Measurements from ENCODE around the gene ZIC4.

ZIC4 gene

DNA sequence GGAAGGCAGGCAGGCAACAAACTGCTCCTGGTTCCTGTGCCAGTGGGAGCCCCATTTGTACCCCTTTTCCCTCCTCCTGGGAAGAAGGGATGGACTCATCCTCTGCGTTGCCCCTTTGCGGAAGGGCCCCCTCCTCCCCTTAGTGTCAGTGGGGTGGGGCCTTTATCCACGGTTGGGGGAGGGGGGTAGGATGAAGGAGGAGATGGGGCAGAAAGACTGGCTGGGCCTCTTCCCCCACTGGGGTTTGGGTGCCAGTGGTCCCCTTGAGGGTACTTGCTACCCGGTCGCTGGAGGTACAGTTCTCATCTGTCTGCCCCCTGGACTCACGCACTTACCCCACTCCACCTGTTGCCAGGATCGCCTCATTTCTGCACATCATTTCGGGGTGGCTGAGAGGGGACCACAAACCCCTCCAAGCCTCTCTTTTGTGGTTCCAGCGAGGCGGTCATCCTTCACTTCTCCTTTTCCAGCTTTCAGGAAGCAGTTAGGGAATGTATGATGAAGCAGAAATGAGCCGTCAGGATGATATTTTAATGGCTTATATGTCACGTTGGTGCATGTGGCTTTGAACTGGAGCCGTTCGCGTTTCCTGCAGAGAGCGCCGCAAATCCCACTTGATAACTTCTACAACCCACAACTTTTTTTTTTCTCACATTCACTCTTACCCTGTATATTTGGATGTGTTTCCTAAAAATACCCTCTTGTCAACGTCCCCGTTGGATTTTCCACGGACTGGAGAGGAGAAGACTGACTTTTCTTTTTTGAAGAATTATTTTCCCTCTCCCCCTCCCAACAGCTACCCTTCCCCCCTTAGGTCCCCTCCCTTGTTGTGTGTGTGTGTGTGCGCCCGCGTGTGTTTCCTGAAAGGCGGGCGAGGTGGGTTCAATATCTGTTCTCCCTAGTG lies at the start of gene ZIC4:
Gene ZIC4 (minus strand): TSS at position 516 of the 904 bp plus-strand sequence. CDS start 3,746 bp downstream, outside the sequence.
- no peak for DNase-seq

DNA sequence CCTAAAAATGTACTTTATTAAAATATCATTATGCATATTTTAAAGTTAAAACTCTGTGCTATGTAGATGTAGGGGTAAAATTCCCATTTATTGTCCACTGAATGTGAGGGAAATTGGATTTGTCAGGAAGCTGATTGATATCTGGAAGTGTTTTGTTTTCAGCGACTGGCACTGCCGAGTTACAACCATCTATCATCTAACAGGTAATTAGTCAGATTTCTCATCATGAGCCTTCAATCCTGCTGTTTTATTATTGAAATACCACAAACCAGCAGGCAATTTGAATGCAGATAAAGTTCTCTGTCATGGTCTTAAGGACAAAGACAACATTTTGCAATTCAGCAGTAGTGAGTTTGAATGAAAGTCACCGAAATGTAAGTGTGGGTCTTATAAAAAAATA lies 43.3 kb upstream of the ZIC4 start:
- peak in 1 of 2 experiments; percentile 40 for DNase-seq

DNA sequence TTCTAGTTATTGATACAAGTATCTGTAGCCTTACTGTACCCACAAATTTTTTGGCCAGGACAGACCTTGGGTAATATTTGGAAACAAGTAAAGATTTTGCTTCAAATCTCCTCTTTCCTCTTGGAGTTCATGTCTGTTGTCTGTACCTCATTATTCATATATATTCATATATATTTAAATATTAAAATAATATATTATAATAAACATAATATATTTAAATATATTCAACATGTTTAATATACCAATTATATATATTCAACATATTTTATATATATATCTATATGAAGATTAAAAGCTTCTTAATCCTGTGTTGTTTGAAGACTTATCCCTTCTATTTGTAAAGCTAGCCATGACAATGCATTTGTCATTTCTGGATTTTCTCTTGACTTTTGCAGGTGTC lies 40.9 kb upstream of the ZIC4 start:
- no peak for DNase-seq

DNA sequence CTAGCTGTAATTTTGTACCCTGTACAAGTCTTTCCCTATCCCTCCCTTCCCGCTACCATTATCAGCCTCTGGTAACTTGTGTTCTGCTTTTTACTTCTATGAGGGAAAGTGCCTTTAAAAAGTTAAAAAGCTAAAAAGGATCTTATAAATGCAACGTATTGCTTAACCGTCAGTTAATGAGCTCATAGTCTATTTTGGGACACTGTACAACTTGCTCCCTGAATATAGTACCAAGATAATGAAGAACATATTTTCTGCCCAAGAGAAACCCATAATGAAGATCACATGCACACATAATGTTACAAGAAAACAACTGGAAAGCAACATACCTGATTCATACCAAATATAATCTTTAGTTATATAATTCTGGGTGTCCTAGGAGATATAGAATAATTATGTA lies 25.4 kb upstream of the ZIC4 start:
- no peak for DNase-seq

DNA sequence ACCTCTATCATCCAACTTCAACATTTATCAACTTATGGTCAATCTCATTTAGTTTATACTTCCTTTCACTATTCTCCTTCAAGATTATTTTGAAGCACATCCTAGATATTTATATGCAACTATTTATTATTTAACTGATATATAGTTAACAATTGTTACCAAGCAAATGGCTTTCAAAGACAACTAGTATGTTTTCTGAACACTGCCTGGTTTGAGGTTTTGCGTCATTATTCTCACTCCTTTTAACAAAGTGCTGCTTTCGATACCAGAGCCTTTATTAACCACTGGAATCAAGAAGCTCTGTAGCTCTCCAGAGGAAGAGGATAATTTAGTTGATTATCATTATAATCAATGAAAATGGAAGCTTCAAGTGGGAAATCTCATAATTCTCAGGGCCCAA lies 22.4 kb upstream of the ZIC4 start:
- no peak for DNase-seq

DNA sequence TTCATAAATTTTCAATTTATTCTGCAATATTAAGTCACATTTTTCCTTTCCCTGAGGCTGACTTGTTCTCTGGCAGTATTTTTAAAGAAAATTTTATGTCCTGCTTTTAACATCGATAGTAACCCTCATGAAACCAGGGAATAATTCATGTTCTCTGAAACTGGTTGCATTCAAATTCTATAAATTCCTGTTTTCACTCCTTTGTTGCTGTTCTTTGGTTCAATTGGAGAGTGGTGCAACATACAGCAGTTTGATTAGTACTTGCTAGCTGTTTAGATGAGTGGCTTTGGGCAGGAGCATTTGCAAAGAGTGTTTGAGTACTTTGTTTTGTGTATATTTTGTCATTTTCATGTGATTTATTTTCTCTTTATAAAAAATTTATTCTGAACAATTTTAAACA lies 22.0 kb upstream of the ZIC4 start:
- DNase-seq = no peak

DNA sequence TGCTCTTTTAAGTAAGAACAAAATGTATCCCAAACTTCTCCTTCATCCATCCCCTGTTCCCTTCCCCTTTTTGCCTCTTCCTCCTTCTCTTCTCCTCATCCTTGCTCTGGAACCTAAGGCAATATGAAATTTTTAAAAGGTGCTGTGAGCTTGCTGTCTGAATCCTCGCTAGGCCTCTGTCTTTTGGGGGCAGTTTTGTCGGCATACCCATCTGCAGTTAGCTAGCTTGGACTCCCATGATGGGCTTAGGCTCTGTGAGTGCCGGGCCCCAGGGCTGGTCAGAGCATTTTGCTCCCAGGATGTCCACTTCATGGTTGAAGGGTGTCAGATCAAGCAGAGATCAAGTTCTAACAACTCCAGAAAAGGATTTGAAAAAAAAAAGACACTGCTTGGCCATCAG lies 21.4 kb upstream of the ZIC4 start:
- DNase-seq = no peak

DNA sequence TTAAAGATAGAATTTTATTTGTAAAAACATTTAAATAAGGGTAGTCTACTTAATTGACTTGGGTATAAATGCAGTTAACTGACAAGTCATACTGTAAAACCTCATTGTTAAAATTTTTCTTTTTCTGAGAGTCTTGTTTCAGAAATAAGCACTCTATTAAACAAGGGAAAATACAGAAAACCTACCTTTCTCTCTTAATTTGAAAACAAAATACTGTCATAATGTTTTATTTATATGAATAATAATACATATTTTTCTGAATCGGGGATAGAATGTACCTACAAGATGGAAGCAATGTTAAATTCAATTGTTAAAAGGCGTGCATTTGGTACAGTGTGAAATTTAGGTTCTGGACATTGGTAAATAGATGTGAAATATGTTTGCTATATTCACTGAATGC lies 20.6 kb upstream of the ZIC4 start:
- no peak for DNase-seq

DNA sequence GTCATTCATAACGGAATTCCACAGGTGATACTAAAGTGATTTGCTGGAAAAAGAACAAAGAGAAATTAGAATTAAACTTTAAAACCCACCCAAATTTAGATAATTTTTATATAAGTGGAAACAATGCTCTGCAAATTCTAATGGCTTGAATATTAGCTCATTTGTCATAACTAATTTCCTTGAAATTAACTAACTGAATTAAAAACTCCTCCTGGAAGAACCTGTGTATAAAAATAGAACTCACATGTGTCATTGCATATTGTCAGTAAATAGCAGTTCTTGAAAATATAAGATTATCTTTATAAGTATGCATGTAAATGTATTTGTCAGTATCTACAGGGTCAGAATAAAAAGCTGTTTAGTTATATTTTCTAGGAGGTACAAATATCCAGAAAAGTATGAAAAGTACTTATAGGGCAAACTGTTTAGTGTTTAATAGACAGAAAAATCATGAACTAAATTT lies 19.1 kb upstream of the ZIC4 start:
- DNase-seq = no peak

DNA sequence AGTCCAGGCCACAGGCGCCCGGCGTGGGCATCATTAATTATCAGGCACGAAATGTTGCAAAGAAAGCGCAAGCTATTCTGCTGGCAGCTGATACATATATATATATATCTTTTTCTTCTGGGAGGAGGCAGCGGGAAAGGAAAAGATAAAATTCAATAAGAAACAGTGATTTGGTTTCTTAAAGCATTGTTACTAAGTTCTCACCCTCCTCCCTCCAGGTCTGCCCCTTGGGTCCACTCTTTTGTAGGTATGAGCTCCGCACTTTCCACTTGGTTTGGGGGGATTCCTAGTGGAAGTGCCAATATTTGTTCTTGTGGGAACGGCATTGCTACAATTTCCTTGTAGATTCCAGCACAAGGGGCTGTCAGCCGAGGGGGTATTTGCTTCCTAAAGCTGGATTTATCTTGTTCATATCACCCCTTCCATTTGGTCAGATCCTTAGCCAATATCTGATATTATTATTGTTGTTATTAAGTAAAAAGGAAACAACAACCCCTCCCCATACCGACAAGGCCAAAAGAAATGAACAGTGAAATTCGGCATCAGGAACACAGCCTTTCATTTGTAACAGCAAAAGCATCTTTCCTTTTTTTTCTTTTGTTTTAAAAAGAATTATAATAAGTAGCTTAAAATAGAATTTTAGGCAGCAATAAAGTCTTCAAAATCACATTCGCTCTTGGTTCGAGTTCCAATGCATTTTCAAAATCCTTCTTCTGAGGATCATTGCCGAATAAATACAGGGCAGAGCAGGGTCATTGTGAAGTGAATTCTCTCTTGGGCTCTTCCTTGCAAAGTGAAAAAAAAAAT lies 18.4 kb upstream of the ZIC4 start:
- no peak for DNase-seq

DNA sequence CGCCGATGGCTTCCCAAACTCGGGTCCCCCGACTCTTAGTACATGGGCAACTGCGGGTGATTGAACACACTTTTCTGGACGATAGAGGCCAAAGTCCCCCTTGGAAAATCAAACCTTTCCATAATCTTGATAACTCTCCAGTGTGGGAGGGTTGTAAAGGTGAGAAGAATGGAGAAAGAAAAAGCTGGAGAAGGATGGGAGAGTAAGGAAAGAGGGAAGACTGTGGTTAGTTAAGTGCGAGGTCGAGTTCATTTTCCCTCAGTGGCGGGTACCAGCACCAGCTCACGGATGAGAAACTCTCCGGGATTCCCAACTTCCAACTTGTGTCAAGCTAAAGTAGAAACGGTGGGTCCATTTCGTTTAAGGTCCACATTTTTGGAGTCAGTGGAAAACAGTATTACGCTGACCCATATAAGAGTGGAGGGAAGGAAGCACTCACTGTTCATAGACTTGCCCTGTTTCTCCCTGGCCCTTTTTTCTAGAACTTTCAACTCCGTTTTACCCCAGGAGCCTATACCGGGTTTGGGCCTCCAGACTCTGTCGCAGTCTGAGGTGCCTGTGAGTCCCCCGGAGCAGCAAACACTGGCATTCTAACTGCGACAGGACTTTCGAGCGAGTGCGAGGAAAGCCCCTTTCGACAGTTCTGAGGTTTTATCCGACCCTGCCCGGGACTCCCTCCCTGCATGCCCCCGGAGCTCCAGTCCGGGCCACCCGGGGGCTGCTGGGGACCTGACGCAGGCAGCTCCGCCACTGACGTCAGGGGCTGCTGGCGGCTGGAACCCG lies 17.6 kb upstream of the ZIC4 start:
- no peak for DNase-seq

DNA sequence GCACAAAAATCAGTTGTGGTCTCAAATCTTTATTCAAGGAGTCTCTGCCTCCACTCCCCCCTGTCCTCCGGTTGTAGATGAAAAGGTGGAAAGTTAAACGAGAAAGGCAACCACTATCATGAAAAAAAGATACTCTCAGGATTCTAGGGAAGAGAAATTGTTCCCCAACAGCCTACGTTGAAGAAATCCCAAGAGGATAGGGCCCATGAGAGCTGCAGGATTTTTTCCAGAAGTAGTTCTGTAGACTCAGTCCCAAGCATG lies 17.1 kb upstream of the ZIC4 start:
- DNase-seq = no peak

DNA sequence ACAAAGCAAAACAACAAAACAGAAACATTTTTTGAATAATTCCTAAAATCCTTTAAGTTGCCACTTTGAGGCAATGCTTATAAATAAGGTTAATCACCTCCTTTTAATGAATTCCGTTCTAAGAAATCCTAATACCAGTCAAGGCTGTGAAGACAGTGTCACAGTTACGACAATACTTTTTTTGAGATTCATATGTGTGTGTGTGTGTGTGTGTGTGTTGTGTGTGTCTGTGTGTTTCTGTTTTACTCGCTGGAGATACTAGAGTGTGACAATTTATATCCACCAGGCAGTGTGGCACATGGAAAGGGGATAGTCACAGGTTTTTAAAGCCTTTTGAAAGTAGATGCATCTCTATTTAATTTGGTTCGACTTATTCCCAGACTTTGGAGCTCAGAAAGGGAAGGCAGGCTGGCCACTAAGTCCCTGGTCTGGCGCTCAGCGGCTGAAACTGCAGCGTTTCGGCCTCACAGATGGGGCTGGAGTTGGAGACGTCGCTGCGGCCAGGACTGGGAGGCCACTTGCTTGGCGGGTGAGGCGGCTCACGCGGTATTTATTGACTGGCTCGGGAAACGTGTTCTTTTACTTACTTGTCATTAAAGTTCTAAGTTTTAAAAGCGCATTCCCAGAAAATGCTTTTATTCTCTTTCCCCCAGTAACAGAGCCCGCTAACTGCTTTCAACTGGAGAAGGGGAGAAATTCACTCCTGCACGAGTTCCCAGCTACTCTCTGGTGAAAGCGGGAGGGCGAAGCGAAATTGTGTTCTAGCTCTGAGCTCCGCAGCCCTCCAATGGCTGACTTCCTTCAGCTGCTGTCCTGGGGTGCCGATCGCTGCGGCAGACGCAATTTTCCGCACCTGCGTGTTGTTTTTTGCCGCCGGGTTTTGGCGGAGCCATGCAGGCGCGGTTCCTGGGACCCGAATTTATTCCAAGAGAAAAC lies 16.5 kb upstream of the ZIC4 start:
- no peak for DNase-seq

DNA sequence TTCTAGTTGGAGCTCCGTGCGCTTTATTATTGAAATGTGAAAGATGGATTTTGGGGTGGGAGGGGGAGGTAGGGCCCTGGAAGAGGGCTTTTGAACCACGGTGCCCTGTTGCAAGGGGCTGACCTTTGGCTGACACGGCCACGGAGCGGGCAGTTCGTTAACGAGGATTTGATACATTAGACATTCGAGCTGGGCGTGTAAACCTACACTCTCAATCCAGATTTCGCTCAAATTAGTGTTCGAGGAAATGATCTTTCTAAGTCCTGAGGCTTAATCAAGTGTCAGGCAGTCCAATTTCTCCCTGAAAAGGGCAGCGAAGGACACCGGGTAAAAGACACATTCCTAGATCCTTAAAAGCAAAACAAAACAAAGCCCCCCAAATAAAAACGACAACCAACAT lies 15.9 kb upstream of the ZIC4 start:
- no peak for DNase-seq

DNA sequence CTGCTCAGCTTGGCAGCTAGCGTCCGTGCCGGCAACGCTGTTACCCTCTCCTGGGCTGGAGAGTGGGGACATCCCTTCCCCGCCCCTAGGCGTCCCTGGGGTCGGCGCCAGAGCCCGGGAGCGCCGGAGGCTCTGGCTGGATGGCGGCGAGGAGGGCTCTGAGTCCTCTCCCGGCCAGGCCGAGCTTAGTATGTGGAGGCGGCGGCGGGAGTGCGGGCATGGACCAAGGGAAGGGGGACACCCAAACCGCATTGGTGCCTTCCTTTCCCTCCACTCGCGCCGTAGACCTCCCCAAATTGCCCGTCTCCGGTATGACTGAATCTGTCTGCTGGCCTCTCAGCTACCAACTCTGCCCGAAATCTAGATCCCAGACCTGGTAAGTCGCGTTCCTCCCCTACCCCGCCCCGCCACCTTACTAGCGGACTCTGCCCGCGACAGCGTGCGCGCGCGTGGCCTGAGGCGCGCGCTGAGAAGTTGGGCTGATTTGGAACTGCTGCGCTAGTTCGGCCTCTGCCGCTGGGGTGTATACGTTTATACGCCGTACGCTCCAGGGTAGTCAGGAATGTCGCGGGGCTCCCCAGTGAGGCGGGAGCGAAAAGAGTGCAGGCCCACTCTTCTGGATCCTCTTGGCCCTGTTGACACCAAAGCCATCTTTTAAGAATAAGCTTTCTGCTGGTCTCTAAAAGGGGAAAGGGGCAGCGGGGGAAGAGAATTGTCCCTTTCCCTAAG lies 15.0 kb upstream of the ZIC4 start:
- DNase-seq = no peak

DNA sequence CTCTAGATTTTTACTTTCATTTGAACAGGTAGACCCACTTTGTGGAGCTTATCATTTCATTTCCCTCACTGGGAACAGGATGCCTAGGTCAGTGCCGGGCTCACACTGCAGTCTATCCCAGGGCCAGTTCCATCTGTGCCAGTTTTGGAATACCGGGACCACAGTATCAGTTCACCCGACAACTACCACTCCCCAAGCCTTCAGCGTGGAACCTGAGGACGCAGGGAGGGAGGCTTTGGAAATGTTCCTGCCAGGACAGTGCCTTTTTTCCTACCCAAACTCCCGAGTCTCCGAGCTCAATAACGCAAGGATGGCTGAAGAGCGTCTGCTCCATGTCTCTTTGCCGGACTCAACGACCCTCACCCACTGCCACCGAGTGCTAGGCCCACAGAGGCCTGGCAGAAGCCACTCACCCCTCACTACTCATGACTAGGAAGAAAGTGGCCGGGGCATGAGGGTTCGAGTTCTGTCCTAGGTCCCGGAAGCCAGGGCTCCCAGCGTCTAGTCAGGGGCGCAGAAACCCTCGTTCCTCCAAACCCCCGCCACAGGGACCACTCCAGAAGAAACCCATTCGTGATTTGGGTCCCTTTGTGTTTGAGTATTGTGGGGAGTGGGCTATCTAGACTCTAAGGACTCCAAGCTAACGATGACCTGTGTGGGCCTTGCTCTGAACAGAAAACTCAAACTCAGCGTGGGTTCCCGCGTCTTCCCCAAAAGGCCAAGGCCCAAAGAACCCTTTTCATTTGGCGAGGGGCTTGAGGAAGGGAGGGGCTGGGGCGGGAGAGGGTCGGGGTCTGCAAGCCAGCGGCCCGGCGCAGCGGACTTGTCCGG lies 14.2 kb upstream of the ZIC4 start:
- DNase-seq = no peak

DNA sequence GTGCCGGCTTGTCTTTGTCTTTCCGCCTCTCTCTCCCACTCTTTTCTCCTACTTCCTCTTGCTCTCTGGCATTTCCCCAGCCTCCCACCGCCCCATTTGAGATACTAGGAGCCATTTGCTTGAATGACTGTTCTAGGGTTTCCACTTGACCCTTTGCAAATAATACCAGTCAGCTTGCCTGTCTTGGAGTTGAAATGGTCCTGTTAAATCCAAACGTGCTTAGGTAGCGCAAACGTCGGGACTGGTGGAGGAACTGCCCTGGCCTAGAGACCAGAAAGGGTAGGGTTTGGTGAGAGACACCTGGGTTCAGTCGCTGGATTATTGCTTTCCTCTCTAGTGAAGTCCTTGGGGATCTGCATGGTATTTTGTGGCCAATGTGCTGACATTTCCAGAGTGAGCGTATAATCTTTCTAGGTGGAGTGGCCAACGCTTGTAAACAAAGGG lies 13.5 kb upstream of the ZIC4 start:
- DNase-seq = no peak

DNA sequence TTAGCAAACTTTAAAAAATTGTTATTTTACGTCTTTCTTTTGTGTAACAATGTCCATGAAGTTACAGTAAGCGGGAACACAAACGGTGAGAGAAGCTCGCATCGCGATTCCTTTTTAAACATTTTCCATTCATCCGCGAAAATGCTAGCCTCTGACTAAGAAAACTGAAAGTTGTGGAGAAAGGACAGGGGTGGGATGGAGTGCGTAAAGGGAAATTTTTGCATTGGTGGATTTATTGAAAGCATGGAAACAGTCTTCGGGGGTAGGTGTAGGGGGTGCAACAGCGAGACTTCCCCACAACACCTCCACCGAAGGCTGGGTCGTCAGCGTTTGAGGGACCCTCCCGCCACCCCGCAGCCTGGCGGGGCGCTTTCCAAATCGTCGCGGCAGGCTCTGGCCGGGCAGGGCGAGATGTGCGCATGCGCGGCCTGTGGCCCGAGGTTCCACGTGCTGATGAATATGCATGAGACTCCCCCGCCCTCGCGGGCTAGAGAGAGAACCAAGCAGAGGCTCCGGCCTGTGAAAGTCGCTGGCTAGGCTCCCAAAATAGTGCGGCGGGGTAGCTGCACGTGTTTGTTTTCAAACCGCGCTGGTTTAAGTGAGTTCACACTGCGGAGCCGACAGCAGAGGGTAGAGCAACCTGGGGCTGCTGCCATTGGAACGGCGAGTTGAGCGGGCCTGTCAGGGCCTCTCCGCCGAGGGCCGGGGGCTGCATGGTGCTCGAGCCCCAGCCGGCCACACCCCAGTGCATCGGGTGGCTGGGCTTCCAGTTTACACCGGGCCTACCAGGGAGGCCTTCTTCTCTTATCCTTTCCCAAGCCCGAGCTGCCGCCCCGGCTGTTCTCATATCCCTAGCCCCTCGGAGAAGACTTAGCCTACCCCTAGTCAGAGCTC lies 12.7 kb upstream of the ZIC4 start:
- DNase-seq = no peak

DNA sequence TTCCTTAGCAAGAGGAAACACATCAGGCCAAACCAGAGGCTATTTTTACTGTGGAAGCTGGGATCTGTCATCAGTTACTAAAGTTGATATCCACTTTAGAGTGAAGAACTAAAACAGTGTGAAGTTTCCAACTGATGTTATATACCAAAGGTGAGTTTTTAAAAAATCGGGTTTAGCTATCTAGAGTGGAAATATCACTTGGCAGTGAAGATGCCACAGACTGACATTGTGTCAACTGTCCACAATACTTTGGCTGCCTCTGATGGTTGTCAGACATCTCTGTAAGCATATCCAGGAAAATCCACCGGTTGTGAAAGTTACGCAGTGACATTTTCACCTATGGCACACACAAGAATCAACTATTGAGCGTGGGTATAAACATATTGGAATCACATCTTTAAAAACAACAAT lies 12.0 kb upstream of the ZIC4 start:
- DNase-seq = no peak
